K562 (cell line): ENCODE data around the gene RBM45. TPM values are rescaled to one million over a fixed set of nuclear protein-coding genes. Genes with fewer than 3 reads are reported as not detected.

ENCODE experiments used
- ATAC-seq: fragments of 200-7000 bp; cut with Tn5 transposase; 3 replicates; pipeline ENCODE4 v1.9.1; 2020; ENCODE audit warnings: moderate library complexity
- BruUV-seq: library from RNA; stranded (reverse); fragments of 400-500 nt; replicated peaks from 2 replicates; lab custom pipeline; 2021; lab: Mats Ljungman, UMichigan
- CTCF ChIA-PET: fragments of 300-600 bp; formaldehyde crosslinking; extraction: SDS; loops from one replicate; lab custom pipeline; 2021; ENCODE audit warnings: low intra/inter-chr PET ratio; lab: Yijun Ruan, JAX
- POLR2A ChIA-PET: fragments of 300-600, 350-650 bp; sonication (Branson Sonifier 250); formaldehyde crosslinking; extraction: SDS; loops from one replicate; lab custom pipeline; 2021; ENCODE audit warnings: antibody characterized with exemption, inconsistent platforms; lab: Yijun Ruan, JAX
- DNase-seq, 4 experiments: peaks; one replicate each; pipeline versions ENCODE4 v3.0.0 to v3.0.0-alpha.2; 2011 to 2018; ENCODE audit warnings: low spot score in 3 of 4, mixed read lengths in 3 of 4; ENCODE audit errors: extremely low read depth in 1 of 4
- FAIRE-seq: peaks from 2 replicates; lab custom pipeline; 2011; peaks lifted over from hg19 to GRCh38; lab: Jason Lieb, UNC
- H2AFZ ChIP-seq: 2 replicates; pipeline ENCODE4 v1.6.0; 2011; ENCODE audit warnings: low read depth, low read length, control low read depth, inconsistent platforms
- H3K27ac ChIP-seq: fragments of 200-600 bp; 3 replicates; pipeline ENCODE4 v1.8.0; 2011; ENCODE audit warnings: low read depth, mild to moderate bottlenecking, control low read depth, inconsistent platforms, low read length, moderate library complexity, mixed read lengths; ENCODE audit errors: extremely low read depth
- H3K27me3 ChIP-seq, 2 experiments: fragments of 300-600 bp in 1 of 2; 2 replicates in 1 of 2; 3 replicates in 1 of 2; pipeline versions ENCODE4 v1.6.0 to v1.8.0; 2011; ENCODE audit warnings: inconsistent platforms in 2 of 2, low read length in 2 of 2, mild to moderate bottlenecking in 1 of 2, mixed read lengths in 1 of 2, moderate library complexity in 1 of 2; ENCODE audit not compliant: control insufficient read depth in 2 of 2, insufficient read depth in 2 of 2
- H3K36me3 ChIP-seq: fragments of 300-600 bp; 3 replicates; pipeline ENCODE4 v1.8.0; 2011; ENCODE audit warnings: mild to moderate bottlenecking, low read length, inconsistent platforms; ENCODE audit not compliant: control insufficient read depth, insufficient read depth
- H3K4me1 ChIP-seq, 2 experiments: fragments of 200-600 bp in 1 of 2; replicated peaks in 1 of 2; 2 replicates in 1 of 2; 3 replicates in 1 of 2; pipeline versions ENCODE4 v1.5.1 to v1.8.0; 2011; ENCODE audit warnings: inconsistent platforms in 2 of 2, low read length in 2 of 2, mild to moderate bottlenecking in 1 of 2, mixed read lengths in 1 of 2, moderate library complexity in 1 of 2; ENCODE audit not compliant: control insufficient read depth in 2 of 2, insufficient read depth in 2 of 2
- H3K4me2 ChIP-seq: 2 replicates; pipeline ENCODE4 v1.6.1; 2011; ENCODE audit warnings: low read length, control low read depth, inconsistent platforms, mixed read lengths; ENCODE audit not compliant: insufficient read depth
- H3K4me3 ChIP-seq: fragments of 200-600 bp; sonication (generic), shearing (Covaris generic); 2 replicates; pipeline ENCODE4 v1.5.1; 2016; ENCODE audit warnings: control low read depth, inconsistent platforms
- H3K79me2 ChIP-seq: fragments of 200-600 bp; 3 replicates; pipeline ENCODE4 v1.8.0; 2011; ENCODE audit warnings: low read length, inconsistent platforms; ENCODE audit not compliant: control insufficient read depth, insufficient read depth
- H3K9ac ChIP-seq, 2 experiments: 2 replicates each; pipeline versions ENCODE4 v1.6.0 to v1.6.1; 2011; ENCODE audit warnings: low read depth in 2 of 2, low read length in 2 of 2, control low read depth in 1 of 2, inconsistent platforms in 1 of 2, mild to moderate bottlenecking in 1 of 2, mixed read lengths in 1 of 2; ENCODE audit not compliant: insufficient read depth in 1 of 2
- H3K9me1 ChIP-seq: one replicate; pipeline ENCODE4 v1.6.0; 2011; ENCODE audit warnings: inconsistent platforms, mild to moderate bottlenecking, low read length, moderate library complexity; ENCODE audit not compliant: control insufficient read depth, insufficient read depth
- H3K9me3 ChIP-seq: replicated peaks from 2 replicates; pipeline ENCODE4 v1.5.1; 2011; ENCODE audit warnings: low read depth, low read length, inconsistent platforms; ENCODE audit not compliant: control insufficient read depth, insufficient read depth
- H4K20me1 ChIP-seq: replicated peaks from 2 replicates; pipeline ENCODE4 v1.6.1; 2011; ENCODE audit warnings: low read length, inconsistent platforms, mixed read lengths; ENCODE audit not compliant: control insufficient read depth, insufficient read depth
- FOXA3 ChIP-seq, 2 experiments: fragments of 450-650 bp in 1 of 2; sonication (generic) in 1 of 2; formaldehyde crosslinking; IDR thresholded peaks in 1 of 2; conservative IDR thresholded peaks in 1 of 2; 2 replicates each; pipeline versions ENCODE4 v1.4.0 to v1.8.0; 2020 to 2022; ENCODE audit warnings: mild to moderate bottlenecking in 2 of 2, missing genetic modification reagents in 1 of 2
- MIER1 ChIP-seq: fragments of 450-650 bp; IDR thresholded peaks from 2 replicates; pipeline ENCODE4 v1.6.1; 2016; ENCODE audit warnings: antibody characterized with exemption, mild to moderate bottlenecking, low read depth
- POLR2A ChIP-seq: fragments of 450-650 bp; conservative IDR thresholded peaks from 2 replicates; pipeline ENCODE4 v1.6.1; 2016
- POLR2AphosphoS5 ChIP-seq: IDR thresholded peaks from 2 replicates; pipeline ENCODE4 v1.6.1; 2011; ENCODE audit warnings: mild to moderate bottlenecking, low read depth, low read length, moderate library complexity; ENCODE audit not compliant: control insufficient read depth, insufficient read depth
- RBFOX2 ChIP-seq: fragments of 200-400 bp; formaldehyde crosslinking; IDR thresholded peaks from 2 replicates; pipeline ENCODE4 v1.6.1; 2017; ENCODE audit warnings: low read depth, mild to moderate bottlenecking, low read length, moderate library complexity
- TBP ChIP-seq: optimal IDR thresholded peaks from 2 replicates; pipeline ENCODE3; 2011; ENCODE audit warnings: low read depth, low read length, improper control_type of control experiment
- ZNF76 ChIP-seq: fragments of 250-450 bp; sonication (Bioruptor Pico); IDR thresholded peaks from 2 replicates; pipeline ENCODE4 v1.4.0; 2020; ENCODE audit warnings: mild to moderate bottlenecking, moderate library complexity, borderline replicate concordance
- in situ Hi-C: fragments of 300-500 bp; cut with MboI; formaldehyde crosslinking; loops from 4 replicates; pipeline ENCODE4 v1.15.0; 2018; ENCODE audit warnings: inconsistent platforms, mixed read lengths
- intact Hi-C: fragments of 100-400 bp; cut with micrococcal nuclease; formaldehyde crosslinking; loops from 2 replicates; pipeline ENCODE4 v1.14.2; 2022
- polyA plus RNA-seq, 8 experiments: library from polyadenylated mRNA; depleted of rRNA in 4 of 8; stranded (reverse) in 5 of 8; unstranded in 3 of 8; fragments of >200 nt; fragmentation: Nextera tagmentation in 2 of 8; fragmentation: Illumina TruSeq in 1 of 8; extraction: Ambion mirVana in 2 of 8; extraction: Trizol in 1 of 8; gene quantifications; 2 replicates each; pipeline versions ENCODE4 v1.2.1 to v1.2.3, GENCODE V29; 2011 to 2014; ENCODE audit warnings: inconsistent platforms in 1 of 8, missing spikeins in 1 of 8
- total RNA-seq, 7 experiments: library from RNA; depleted of rRNA in 6 of 7; stranded (reverse); fragments of >200 nt in 6 of 7; fragmentation: Illumina TruSeq in 2 of 7; extraction: Trizol in 2 of 7; gene quantifications; 2 replicates each; pipeline versions ENCODE4 v1.2.1 to v1.2.3, GENCODE V29; 2011 to 2021; ENCODE audit warnings: low replicate concordance in 1 of 7
- TF ChIP-seq, protein P1 (sequence below): fragments of 200-800 bp; sonication (Bioruptor generic); IDR thresholded peaks from 2 replicates; pipeline ENCODE4 v1.6.1; 2017; ENCODE audit warnings: missing genetic modification characterization, missing compliant biosample characterization
- TF ChIP-seq, protein P2 (sequence below), 2 experiments: fragments of 450-650 bp in 1 of 2; IDR thresholded peaks; 2 replicates each; pipeline ENCODE4 v1.6.1; 2011 to 2017; ENCODE audit warnings: low read depth in 2 of 2, antibody characterized with exemption in 1 of 2, borderline replicate concordance in 1 of 2, low read length in 1 of 2, mild to moderate bottlenecking in 1 of 2, mixed read lengths in 1 of 2; ENCODE audit not compliant: control insufficient read depth in 1 of 2
- TF ChIP-seq, protein P3 (sequence below), 2 experiments: fragments of 450-650 bp; IDR thresholded peaks; 2 replicates each; pipeline ENCODE4 v1.6.1; 2018; ENCODE audit warnings: mild to moderate bottlenecking in 2 of 2, low read depth in 1 of 2; ENCODE audit not compliant: partially characterized antibody in 2 of 2

Gene RBM45
- total and polyA plus RNA-seq, 9 of the 15 experiments (the other 6 are each of a cell fraction or from before 2014, with no cell fraction given): 6.7 to 22.0 (median 15.0) TPM

DNA sequence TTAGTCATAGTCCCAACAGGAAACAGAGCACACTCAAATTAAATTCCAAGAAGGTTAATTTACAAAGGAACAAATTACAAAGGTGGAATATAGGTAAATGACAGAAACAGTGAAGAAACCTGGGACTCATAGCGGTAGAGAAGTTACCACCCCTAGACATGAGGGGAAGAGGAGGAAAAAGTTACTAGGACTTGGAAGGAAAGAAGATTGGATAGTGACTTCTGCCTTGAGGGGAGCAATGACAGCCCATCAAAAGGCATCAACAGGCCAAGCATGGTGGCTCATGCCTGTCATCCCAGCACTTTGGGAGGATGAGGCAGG lies 37.3 kb upstream of the RBM45 start (continued):
- 0 out of 4 replicates have a peak, but pooled peaks of 1 of the 2 experiments have one; percentile 11 for TF ChIP-seq FOXA3 (CRISPR knock-in tag; conservative IDR thresholded peaks at IDR 0.05 in 1 of 2, IDR thresholded peaks at IDR 0.05 in 1 of 2)
- TF ChIP-seq, protein P1, sequence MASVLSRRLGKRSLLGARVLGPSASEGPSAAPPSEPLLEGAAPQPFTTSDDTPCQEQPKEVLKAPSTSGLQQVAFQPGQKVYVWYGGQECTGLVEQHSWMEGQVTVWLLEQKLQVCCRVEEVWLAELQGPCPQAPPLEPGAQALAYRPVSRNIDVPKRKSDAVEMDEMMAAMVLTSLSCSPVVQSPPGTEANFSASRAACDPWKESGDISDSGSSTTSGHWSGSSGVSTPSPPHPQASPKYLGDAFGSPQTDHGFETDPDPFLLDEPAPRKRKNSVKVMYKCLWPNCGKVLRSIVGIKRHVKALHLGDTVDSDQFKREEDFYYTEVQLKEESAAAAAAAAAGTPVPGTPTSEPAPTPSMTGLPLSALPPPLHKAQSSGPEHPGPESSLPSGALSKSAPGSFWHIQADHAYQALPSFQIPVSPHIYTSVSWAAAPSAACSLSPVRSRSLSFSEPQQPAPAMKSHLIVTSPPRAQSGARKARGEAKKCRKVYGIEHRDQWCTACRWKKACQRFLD (CRISPR knock-in tag): no peak

DNA sequence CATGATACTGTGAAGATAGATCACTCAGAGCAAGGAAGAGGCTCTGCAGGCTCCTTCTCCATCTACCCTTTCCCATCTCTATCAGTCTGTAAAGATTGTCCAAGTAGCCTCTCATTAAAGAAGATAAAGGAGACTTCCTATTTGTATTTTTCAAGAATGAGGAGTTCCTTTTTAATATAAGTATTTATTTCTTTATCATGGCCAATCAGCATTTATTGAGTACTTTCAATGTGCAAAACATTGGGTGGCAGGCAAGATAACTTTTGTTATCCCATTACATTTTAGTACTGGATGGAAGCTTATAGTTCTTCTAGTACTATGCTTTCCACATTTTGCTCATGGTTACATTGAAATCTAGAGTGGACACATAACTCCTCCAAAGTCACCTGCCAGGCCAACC lies 36.1 kb upstream of the RBM45 start:
- Histone ChIP-seq H3K4me2 (no peak overlapping the region), H3K9me3 (no peaks in the 10 kb centered on the region), H3K9ac (no peak overlapping the region), H3K4me1 (peaks cover 27 to 40% of the 10 kb centered on the region in 2 experiments), H3K27ac (no peak overlapping the region), H3K36me3 (no peaks in the 10 kb centered on the region), H2AFZ (no peak overlapping the region), H3K79me2 (0 out of 3 replicates have a peak, but pooled peaks cover 3% of the 10 kb centered on the region), H4K20me1 (no peaks in the 10 kb centered on the region), H3K4me3 (no peak overlapping the region), H3K27me3 (no peaks in the 10 kb centered on the region), H3K9me1 (no peaks in the 10 kb centered on the region)
- ChIA-PET CTCF (no interaction called here), POLR2A (interaction anchor here (1.1 to 1.3 kb wide), 2 partner anchors 8 to 12 kb away, joined by 3 to 4 read pairs; no protein-coding TSS in a partner anchor)
- no TSS peak for BruUV-seq
- FAIRE-seq (no peak), ATAC-seq (no peak), DNase-seq (no peak)
- 0 out of 2 replicates have a peak, but pooled peaks have one; percentile 16 for TF ChIP-seq RBFOX2
- no peak for TF ChIP-seq ZNF76 (CRISPR knock-in tag)
- TF ChIP-seq POLR2A: peak; percentile 55; the same call in 1 of the 2 replicates
- TF ChIP-seq, protein P2, sequence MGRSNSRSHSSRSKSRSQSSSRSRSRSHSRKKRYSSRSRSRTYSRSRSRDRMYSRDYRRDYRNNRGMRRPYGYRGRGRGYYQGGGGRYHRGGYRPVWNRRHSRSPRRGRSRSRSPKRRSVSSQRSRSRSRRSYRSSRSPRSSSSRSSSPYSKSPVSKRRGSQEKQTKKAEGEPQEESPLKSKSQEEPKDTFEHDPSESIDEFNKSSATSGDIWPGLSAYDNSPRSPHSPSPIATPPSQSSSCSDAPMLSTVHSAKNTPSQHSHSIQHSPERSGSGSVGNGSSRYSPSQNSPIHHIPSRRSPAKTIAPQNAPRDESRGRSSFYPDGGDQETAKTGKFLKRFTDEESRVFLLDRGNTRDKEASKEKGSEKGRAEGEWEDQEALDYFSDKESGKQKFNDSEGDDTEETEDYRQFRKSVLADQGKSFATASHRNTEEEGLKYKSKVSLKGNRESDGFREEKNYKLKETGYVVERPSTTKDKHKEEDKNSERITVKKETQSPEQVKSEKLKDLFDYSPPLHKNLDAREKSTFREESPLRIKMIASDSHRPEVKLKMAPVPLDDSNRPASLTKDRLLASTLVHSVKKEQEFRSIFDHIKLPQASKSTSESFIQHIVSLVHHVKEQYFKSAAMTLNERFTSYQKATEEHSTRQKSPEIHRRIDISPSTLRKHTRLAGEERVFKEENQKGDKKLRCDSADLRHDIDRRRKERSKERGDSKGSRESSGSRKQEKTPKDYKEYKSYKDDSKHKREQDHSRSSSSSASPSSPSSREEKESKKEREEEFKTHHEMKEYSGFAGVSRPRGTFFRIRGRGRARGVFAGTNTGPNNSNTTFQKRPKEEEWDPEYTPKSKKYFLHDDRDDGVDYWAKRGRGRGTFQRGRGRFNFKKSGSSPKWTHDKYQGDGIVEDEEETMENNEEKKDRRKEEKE (IDR thresholded peaks at IDR 0.05; ENCODE audit: borderline replicate concordance in 1 of 2, control insufficient read depth in 1 of 2, low read depth in 2 of 2, low read length in 1 of 2): peak in 1 of 2 experiments; percentile 77; a peak in 2 of 4 replicates
- TF ChIP-seq MIER1: no peak
- peak; percentile 72; the same call in 1 of the 2 replicates for TF ChIP-seq POLR2AphosphoS5
- TF ChIP-seq, protein P3, sequence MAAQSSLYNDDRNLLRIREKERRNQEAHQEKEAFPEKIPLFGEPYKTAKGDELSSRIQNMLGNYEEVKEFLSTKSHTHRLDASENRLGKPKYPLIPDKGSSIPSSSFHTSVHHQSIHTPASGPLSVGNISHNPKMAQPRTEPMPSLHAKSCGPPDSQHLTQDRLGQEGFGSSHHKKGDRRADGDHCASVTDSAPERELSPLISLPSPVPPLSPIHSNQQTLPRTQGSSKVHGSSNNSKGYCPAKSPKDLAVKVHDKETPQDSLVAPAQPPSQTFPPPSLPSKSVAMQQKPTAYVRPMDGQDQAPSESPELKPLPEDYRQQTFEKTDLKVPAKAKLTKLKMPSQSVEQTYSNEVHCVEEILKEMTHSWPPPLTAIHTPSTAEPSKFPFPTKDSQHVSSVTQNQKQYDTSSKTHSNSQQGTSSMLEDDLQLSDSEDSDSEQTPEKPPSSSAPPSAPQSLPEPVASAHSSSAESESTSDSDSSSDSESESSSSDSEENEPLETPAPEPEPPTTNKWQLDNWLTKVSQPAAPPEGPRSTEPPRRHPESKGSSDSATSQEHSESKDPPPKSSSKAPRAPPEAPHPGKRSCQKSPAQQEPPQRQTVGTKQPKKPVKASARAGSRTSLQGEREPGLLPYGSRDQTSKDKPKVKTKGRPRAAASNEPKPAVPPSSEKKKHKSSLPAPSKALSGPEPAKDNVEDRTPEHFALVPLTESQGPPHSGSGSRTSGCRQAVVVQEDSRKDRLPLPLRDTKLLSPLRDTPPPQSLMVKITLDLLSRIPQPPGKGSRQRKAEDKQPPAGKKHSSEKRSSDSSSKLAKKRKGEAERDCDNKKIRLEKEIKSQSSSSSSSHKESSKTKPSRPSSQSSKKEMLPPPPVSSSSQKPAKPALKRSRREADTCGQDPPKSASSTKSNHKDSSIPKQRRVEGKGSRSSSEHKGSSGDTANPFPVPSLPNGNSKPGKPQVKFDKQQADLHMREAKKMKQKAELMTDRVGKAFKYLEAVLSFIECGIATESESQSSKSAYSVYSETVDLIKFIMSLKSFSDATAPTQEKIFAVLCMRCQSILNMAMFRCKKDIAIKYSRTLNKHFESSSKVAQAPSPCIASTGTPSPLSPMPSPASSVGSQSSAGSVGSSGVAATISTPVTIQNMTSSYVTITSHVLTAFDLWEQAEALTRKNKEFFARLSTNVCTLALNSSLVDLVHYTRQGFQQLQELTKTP (IDR thresholded peaks at IDR 0.05; ENCODE audit: low read depth in 1 of 2, partially characterized antibody in 2 of 2): no peak
- TF ChIP-seq TBP: peak; percentile 73
- intact Hi-C loops (no loop called here), in situ Hi-C loops (no loop called here)
